Transverse colon (tissue), 4 donors: ENCODE data around the gene SLC6A1.

Experiments used
- CTCF ChIP-seq, 5 experiments: fragments of 200-600 bp in 3 of 5; fragments of 450-650 bp in 2 of 5; sonication (generic) in 3 of 5; IDR thresholded peaks; 1 replicate in 2 of 5; 2 replicates in 3 of 5; pipeline ENCODE4 v1.5.1; 2016 to 2017; ENCODE audit warnings: antibody characterized with exemption in 5 of 5, inconsistent platforms in 3 of 5, mild to moderate bottlenecking in 2 of 5, moderate library complexity in 1 of 5
- EP300 ChIP-seq: sonication (generic); formaldehyde crosslinking; IDR thresholded peaks from one replicate; pipeline ENCODE4 v1.6.1; 2017; ENCODE audit warnings: antibody characterized with exemption, low read depth
- POLR2A ChIP-seq: fragments of 450-650 bp; IDR thresholded peaks from one replicate; pipeline ENCODE4 v1.6.1; 2016; ENCODE audit warnings: antibody characterized with exemption, mild to moderate bottlenecking, moderate library complexity
- POLR2AphosphoS5 ChIP-seq, 3 donors: sonication (generic); formaldehyde crosslinking; IDR thresholded peaks; one replicate each; pipeline ENCODE4 v1.6.1; 2016; ENCODE audit warnings: antibody characterized with exemption in 3 of 3

GRCh38 chr3:10982782-10983181 is 9.8 kb upstream of the SLC6A1 start:
- no peak for TF ChIP-seq CTCF (IDR thresholded peaks at IDR 0.05)
- TF ChIP-seq POLR2A = no peak
- TF ChIP-seq POLR2AphosphoS5 (IDR thresholded peaks at IDR 0.05) = no peak
- no peak for TF ChIP-seq EP300
